ENCODE measurements around the gene CETN3. TPM values are rescaled to one million over a fixed set of nuclear protein-coding genes. Genes with fewer than 3 reads are reported as not detected.
A peak's percentile ranks its signal among the peaks of the same experiment; 100 is the strongest.

CETN3 gene
- 5.5 and 11.4 TPM in 2 replicates for total RNA-seq (2012; rRNA removed)

DNA sequence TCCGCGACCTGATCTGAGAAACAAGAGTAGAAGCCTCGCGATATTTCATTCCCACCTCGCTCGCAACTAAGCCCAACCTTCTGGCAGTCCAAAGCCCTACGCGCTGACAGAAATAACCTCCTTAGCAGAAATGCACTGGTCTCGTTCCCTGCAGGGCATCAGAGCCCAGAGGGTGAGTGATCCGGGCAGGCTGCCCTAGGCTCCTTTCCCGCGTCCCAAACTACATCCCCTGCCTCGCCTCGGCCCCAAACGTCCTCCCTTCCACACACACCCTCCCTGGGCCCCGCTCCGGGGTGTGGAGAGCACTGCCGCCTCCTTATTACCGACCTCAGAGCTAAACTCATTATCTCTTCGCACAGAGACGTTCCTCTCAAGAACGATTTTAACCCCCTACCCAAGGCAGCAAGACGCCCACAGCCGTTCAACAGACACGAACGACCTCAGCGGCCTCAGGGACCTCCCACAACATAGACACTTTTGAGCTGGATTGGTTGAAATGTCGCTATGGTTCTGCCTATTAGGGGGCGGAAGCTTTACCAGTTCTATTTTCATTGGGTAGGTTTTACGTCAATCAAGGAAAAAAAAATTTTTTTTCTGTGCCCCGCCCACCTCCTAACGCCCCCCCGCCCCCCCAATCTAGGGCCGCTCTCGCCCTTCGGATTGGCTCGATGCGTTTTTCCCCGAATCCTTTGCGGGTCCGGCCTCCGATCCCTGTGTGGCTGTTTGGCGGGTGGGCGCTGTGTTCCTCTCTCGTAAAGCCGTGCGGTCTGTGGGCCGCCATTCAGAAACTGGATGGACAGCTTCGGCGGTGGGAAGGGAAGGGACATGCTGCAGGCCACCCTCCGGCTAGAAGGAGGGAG is at the start of gene CETN3:
TSS of gene CETN3 (minus strand) at position 439 of the 860 bp plus-strand sequence. CDS start at position 344, 95 bp downstream.
- Histone ChIP-seq H3K4me3 (ENCODE audit: low read length) (peak within 1 kb of the TSS; percentile 82), H3K27me3 (ENCODE audit: control insufficient read depth, insufficient read depth, low read length) (no peaks in the 10 kb centered on the region), H3K4me2 (ENCODE audit: low read length) (peak within 1 kb of the TSS; percentile 88), H3K4me1 (ENCODE audit: control insufficient read depth, insufficient read depth, low read length) (peaks cover 21% of the 10 kb centered on the region), H3K9me3 (replicated peaks; ENCODE audit: low read length) (no peaks in the 10 kb centered on the region), H3K9ac (ENCODE audit: low read depth, low read length) (peak within 1 kb of the TSS; percentile 92), H3K36me3 (ENCODE audit: insufficient read depth, low read length) (peaks cover under 1% of the 10 kb centered on the region)

- H3K9ac ChIP-seq (ENCODE audit: low read depth, low read length), result no peak overlapping the region
- no peak overlapping the region for H3K4me3 ChIP-seq (ENCODE audit: low read length)
- no peaks in the 10 kb centered on the region for H3K36me3 ChIP-seq (ENCODE audit: insufficient read depth, low read length)
- H3K9me3 ChIP-seq (replicated peaks; ENCODE audit: low read length), result no peaks in the 10 kb centered on the region
- no peak overlapping the region for H3K4me2 ChIP-seq (ENCODE audit: low read length)
- no peaks in the 10 kb centered on the region for H3K27me3 ChIP-seq (ENCODE audit: control insufficient read depth, insufficient read depth, low read length)
- no peaks in the 10 kb centered on the region for H3K4me1 ChIP-seq (ENCODE audit: control insufficient read depth, insufficient read depth, low read length)
Observed at GRCh38 chr5:90446961-90447360, 37.4 kb upstream of the CETN3 start.

- Histone ChIP-seq H3K4me2 (ENCODE audit: low read length) (peak overlapping the region; percentile 76), H3K9me3 (replicated peaks; ENCODE audit: low read length) (no peaks in the 10 kb centered on the region), H3K9ac (ENCODE audit: low read depth, low read length) (no peak overlapping the region), H3K36me3 (ENCODE audit: insufficient read depth, low read length) (no peaks in the 10 kb centered on the region), H3K27me3 (ENCODE audit: control insufficient read depth, insufficient read depth, low read length) (peaks cover 8% of the 10 kb centered on the region), H3K4me1 (ENCODE audit: control insufficient read depth, insufficient read depth, low read length) (peaks cover 6% of the 10 kb centered on the region), H3K4me3 (ENCODE audit: low read length) (no peak overlapping the region)
Observed at GRCh38 chr5:90440644-90441043, 31.1 kb upstream of the CETN3 start.

DNA sequence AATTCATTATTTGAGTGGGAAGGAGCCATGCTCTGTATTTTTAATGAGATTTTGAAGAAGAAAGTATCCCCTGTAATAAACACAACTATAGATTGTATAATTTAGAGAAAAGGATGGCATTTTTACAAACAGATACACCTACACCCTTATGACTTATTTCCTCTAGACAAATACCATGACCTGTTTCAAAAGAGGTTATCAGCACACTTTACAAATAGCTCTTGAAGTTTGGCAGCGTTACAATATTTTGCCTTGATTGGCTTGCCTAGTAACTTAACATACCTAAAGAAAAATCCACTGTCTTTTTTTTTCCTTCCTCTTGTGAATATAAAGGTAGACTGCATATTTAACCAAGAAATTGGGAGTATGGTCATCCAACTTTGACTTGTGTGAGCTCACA is 28.5 kb upstream of the CETN3 start:
- H3K36me3 ChIP-seq (ENCODE audit: insufficient read depth, low read length), result no peaks in the 10 kb centered on the region
- peaks cover 6% of the 10 kb centered on the region for H3K4me1 ChIP-seq (ENCODE audit: control insufficient read depth, insufficient read depth, low read length)
- no peak overlapping the region for H3K4me3 ChIP-seq (ENCODE audit: low read length)
- H3K9me3 ChIP-seq (replicated peaks; ENCODE audit: low read length), result no peaks in the 10 kb centered on the region
- peaks cover 8% of the 10 kb centered on the region for H3K27me3 ChIP-seq (ENCODE audit: control insufficient read depth, insufficient read depth, low read length)
- H3K4me2 ChIP-seq (ENCODE audit: low read length), result no peak overlapping the region
- no peak overlapping the region for H3K9ac ChIP-seq (ENCODE audit: low read depth, low read length)

- no peak overlapping the region for H3K4me2 ChIP-seq (ENCODE audit: low read length)
- H3K9ac ChIP-seq (ENCODE audit: low read depth, low read length), result no peak overlapping the region
Observed at GRCh38 chr5:90437663-90438062, 28.1 kb upstream of the CETN3 start.

DNA sequence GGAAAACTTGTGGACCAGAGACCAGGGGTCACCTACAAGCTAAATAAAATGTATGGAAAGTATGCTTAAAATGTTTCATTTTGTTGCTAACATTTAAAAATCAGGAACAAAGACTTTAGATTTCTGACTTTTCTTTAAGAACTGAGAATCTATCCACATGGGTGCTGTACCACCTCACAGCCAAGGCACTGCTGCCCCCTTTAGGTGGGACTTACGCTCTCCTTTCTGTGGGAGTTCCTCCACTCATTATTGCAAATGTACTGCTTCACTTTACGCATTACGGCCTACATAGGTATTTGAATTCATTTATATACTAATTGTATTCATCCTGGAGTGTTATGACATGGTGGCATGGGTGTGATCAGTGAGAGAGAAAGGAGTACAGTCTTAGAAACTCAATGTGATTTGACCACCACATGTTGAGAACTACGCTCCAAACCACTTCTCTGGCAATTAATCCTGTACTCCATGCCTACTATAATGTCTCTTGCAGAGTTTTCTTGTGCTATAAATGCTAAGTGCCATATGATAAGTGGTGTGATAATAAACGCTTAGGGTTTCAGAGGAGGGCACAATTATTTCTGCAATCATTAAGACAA is 24.7 kb upstream of the CETN3 start:
- Histone ChIP-seq H3K27me3 (ENCODE audit: control insufficient read depth, insufficient read depth, low read length) (peaks cover 8% of the 10 kb centered on the region), H3K4me3 (ENCODE audit: low read length) (no peak overlapping the region), H3K9me3 (replicated peaks; ENCODE audit: low read length) (no peaks in the 10 kb centered on the region), H3K9ac (ENCODE audit: low read depth, low read length) (no peak overlapping the region), H3K4me1 (ENCODE audit: control insufficient read depth, insufficient read depth, low read length) (no peaks in the 10 kb centered on the region), H3K36me3 (ENCODE audit: insufficient read depth, low read length) (no peaks in the 10 kb centered on the region), H3K4me2 (ENCODE audit: low read length) (no peak overlapping the region)

More at GRCh38 chr5:90437663-90438062, 28.1 kb upstream of the CETN3 start:
- Histone ChIP-seq H3K4me1 (ENCODE audit: control insufficient read depth, insufficient read depth, low read length) (peaks cover 6% of the 10 kb centered on the region), H3K4me3 (ENCODE audit: low read length) (no peak overlapping the region), H3K9me3 (replicated peaks; ENCODE audit: low read length) (no peaks in the 10 kb centered on the region), H3K36me3 (ENCODE audit: insufficient read depth, low read length) (no peaks in the 10 kb centered on the region), H3K27me3 (ENCODE audit: control insufficient read depth, insufficient read depth, low read length) (peaks cover 8% of the 10 kb centered on the region)

DNA sequence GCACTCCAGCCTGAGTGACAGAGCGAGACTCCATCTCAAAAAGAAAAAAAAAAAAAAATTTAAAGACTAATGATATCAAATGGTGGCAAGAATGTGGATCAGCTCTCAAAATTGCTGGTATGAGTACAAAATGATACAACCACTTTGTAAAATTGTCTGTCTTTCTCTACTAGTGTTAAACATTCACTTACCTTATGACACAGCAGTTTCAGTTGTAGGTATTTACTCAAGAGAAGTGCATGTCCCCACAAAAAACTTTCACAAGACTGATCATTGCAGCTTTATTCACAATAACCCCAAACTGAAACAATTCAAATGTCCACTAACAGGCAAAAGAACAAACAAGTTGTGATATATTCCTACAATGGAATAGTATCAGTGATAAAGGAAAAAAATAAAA is 14.7 kb upstream of the CETN3 start:
- no peaks in the 10 kb centered on the region for H3K27me3 ChIP-seq (ENCODE audit: control insufficient read depth, insufficient read depth, low read length)
- H3K9ac ChIP-seq (ENCODE audit: low read depth, low read length), result no peak overlapping the region
- H3K36me3 ChIP-seq (ENCODE audit: insufficient read depth, low read length), result no peaks in the 10 kb centered on the region
- no peak overlapping the region for H3K4me3 ChIP-seq (ENCODE audit: low read length)
- H3K9me3 ChIP-seq (replicated peaks; ENCODE audit: low read length), result no peaks in the 10 kb centered on the region
- no peak overlapping the region for H3K4me2 ChIP-seq (ENCODE audit: low read length)
- no peaks in the 10 kb centered on the region for H3K4me1 ChIP-seq (ENCODE audit: control insufficient read depth, insufficient read depth, low read length)

DNA sequence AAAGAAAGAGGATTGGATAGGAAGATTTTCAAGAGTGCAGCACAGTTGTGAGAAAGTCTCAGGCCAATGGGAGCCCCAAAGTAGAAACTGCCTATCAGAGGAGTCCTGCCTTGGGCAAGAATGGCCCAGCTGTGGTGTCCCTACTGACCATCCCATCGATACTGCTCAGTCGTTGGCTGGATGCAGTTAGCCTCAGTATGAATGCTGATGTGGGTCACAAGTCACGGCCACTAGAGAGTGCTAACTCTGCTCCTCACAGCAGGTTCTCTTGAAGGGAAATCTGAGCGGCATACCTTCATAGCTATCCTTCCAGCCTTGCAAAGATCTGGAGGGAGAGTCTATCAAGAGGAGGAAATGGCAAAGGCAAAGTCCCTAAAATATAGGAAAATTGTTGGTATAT is 11.6 kb upstream of the CETN3 start:
- Histone ChIP-seq H3K4me2 (ENCODE audit: low read length) (no peak overlapping the region), H3K9me3 (replicated peaks; ENCODE audit: low read length) (no peaks in the 10 kb centered on the region), H3K27me3 (ENCODE audit: control insufficient read depth, insufficient read depth, low read length) (no peaks in the 10 kb centered on the region), H3K9ac (ENCODE audit: low read depth, low read length) (no peak overlapping the region), H3K4me3 (ENCODE audit: low read length) (no peak overlapping the region), H3K4me1 (ENCODE audit: control insufficient read depth, insufficient read depth, low read length) (no peaks in the 10 kb centered on the region), H3K36me3 (ENCODE audit: insufficient read depth, low read length) (no peaks in the 10 kb centered on the region)

GRCh38 chr5:90418214-90418613 is 8.7 kb upstream of the CETN3 start:
- Histone ChIP-seq H3K4me1 (ENCODE audit: control insufficient read depth, insufficient read depth, low read length) (no peaks in the 10 kb centered on the region), H3K36me3 (ENCODE audit: insufficient read depth, low read length) (no peaks in the 10 kb centered on the region), H3K27me3 (ENCODE audit: control insufficient read depth, insufficient read depth, low read length) (no peaks in the 10 kb centered on the region), H3K9ac (ENCODE audit: low read depth, low read length) (no peak overlapping the region), H3K4me3 (ENCODE audit: low read length) (no peak overlapping the region), H3K9me3 (replicated peaks; ENCODE audit: low read length) (no peaks in the 10 kb centered on the region), H3K4me2 (ENCODE audit: low read length) (no peak overlapping the region)

DNA sequence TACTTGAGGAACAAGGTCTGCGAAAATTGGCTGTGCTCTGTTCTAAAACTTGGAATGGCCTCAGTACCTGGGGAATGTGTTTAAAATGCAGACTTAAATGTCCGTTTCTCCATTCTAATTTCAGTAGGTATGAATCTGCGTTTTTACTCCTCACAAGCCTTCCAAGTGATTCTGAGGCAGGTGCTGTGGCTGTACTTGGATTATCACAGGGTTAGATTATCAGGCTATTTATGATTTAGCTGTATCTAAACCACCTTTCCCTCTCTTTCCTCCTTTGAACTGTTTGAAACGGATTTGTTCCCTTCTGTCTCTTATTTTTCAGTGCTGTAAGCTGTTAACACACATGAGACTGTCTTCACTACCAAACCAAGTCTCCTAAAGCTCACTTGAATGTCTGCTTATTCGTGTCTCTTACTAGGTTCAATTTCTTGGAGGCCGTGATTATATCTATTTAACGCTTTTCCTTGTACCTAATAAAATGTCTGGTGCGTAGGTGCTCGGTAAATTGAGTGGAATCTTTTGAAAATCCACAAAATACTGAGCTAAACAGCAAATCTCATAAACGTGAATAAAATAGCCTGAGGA is 714 bp upstream of the CETN3 start:
- Histone ChIP-seq H3K9me3 (replicated peaks; ENCODE audit: low read length) (no peaks in the 10 kb centered on the region), H3K4me2 (ENCODE audit: low read length) (peak overlapping the region; percentile 88), H3K36me3 (ENCODE audit: insufficient read depth, low read length) (no peaks in the 10 kb centered on the region), H3K27me3 (ENCODE audit: control insufficient read depth, insufficient read depth, low read length) (no peaks in the 10 kb centered on the region), H3K4me3 (ENCODE audit: low read length) (peak overlapping the region; percentile 81), H3K9ac (ENCODE audit: low read depth, low read length) (peak overlapping the region; percentile 92), H3K4me1 (ENCODE audit: control insufficient read depth, insufficient read depth, low read length) (peaks cover 21% of the 10 kb centered on the region)

DNA sequence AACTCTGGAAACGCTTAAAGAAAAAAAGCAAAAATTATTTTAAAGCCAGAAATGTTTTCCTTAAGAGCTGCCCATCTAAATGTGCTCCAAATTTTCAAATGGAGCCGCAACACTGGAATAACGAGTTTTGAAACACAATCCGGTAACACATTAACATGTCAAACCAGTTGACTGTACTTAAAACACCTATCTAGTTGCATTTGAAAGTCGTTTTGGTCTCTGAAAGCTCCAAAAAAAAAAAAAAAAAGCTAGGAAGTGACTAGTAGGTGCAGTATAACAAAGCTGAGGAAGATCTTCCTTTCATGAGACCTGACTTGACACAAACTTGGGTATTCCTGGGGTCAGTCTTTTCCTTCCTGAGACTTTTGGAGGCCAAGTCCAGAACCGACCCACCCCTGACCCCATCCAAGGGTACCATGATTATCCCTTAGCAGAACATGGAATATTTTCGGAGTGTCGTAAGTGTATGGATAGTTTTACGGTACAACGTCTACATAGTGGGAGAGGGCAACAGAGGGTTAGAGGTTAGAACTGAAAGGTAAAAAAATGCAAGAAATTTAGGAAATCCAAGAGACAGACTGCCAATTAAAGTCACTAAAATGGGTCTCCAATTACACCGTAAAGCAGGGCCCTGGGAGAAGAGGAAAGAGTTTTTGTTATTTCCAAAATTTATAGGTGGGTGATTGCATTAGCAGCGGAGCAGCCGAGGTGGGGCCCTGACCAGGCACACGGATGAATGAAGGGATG is 812 bp downstream of the CETN3 start:
- H3K9ac ChIP-seq (ENCODE audit: low read depth, low read length), result peak overlapping the region; percentile 90

More for the DNA sequence above, 812 bp downstream of the CETN3 start:
- Histone ChIP-seq H3K27me3 (ENCODE audit: control insufficient read depth, insufficient read depth, low read length) (no peaks in the 10 kb centered on the region), H3K4me1 (ENCODE audit: control insufficient read depth, insufficient read depth, low read length) (peaks cover 21% of the 10 kb centered on the region), H3K4me2 (ENCODE audit: low read length) (peak overlapping the region; percentile 86), H3K36me3 (ENCODE audit: insufficient read depth, low read length) (peaks cover 7% of the 10 kb centered on the region), H3K4me3 (ENCODE audit: low read length) (peak overlapping the region; percentile 82), H3K9me3 (replicated peaks; ENCODE audit: low read length) (no peaks in the 10 kb centered on the region)

All from skeletal muscle satellite cell (primary cell).